Breast epithelium (tissue), 4 donors: ENCODE measurements around the gene ZNF783. TPM values are rescaled to one million over a fixed set of nuclear protein-coding genes. Genes with fewer than 3 reads are reported as not detected.
A peak's percentile ranks its signal among the peaks of the same experiment; 100 is the strongest.
"Not testable (repeated sequence)": the region's sequence is repeated elsewhere in the genome, so short reads cannot be mapped to it uniquely, and the experiment has no call there.

Experiments
- DNase-seq, 2 donors: peaks; one replicate each; pipeline ENCODE4 v3.0.0-alpha.2; 2019; ENCODE audit warnings: low spot score in 2 of 2
- H3K27ac ChIP-seq, 2 donors: fragments of 200-600 bp; sonication (generic) in 1 of 2; one replicate each; pipeline ENCODE4 v1.5.1; 2016 to 2019; ENCODE audit warnings: mild to moderate bottlenecking in 1 of 2
- H3K27me3 ChIP-seq, 2 donors: fragments of 200-600 bp; sonication (generic) in 1 of 2; one replicate each; pipeline versions ENCODE4 v1.5.1 to v1.6.0; 2017 to 2019; ENCODE audit warnings: control low read depth in 1 of 2, mild to moderate bottlenecking in 1 of 2
- H3K36me3 ChIP-seq: fragments of 200-600 bp; one replicate; pipeline ENCODE4 v1.5.1; 2019
- H3K4me1 ChIP-seq, 2 donors: fragments of 200-600 bp; sonication (generic); one replicate each; pipeline ENCODE4 v1.5.1; 2016 to 2019; ENCODE audit warnings: control low read depth in 1 of 2
- H3K4me3 ChIP-seq, 3 donors: fragments of 200-600 bp; sonication (generic); 1 replicate in 2 of 3; 2 replicates in 1 of 3; pipeline ENCODE4 v1.5.1; 2016 to 2019; ENCODE audit warnings: mild to moderate bottlenecking in 3 of 3, moderate library complexity in 2 of 3
- H3K9me3 ChIP-seq, 2 donors: fragments of 200-600 bp; sonication (generic) in 1 of 2; one replicate each; pipeline ENCODE4 v1.5.1; 2016 to 2019; ENCODE audit warnings: control low read depth in 1 of 2
- POLR2A ChIP-seq: fragments of 450-650 bp; IDR thresholded peaks from one replicate; pipeline ENCODE4 v1.6.1; 2016; ENCODE audit warnings: antibody characterized with exemption, mild to moderate bottlenecking, moderate library complexity
- POLR2AphosphoS5 ChIP-seq, 3 donors: sonication (generic); formaldehyde crosslinking; IDR thresholded peaks; one replicate each; pipeline ENCODE4 v1.6.1; 2017; ENCODE audit warnings: antibody characterized with exemption in 3 of 3
- intact Hi-C: fragments of 100-400 bp; cut with DNase I; formaldehyde crosslinking; loops from one replicate; pipeline ENCODE4 v1.15.1; 2023; ENCODE audit warnings: low total_unique reads
- total RNA-seq, 3 donors: library from RNA; depleted of rRNA; stranded (reverse); fragments of >200 nt; gene quantifications; one replicate each; pipeline ENCODE4 v1.1.0, GENCODE V29; 2016
- TF ChIP-seq, protein P1 (sequence below), 3 donors: fragments of 450-650 bp; IDR thresholded peaks; one replicate each; pipeline ENCODE4 v1.5.1; 2016 to 2017; ENCODE audit warnings: antibody characterized with exemption in 3 of 3, mild to moderate bottlenecking in 3 of 3, moderate library complexity in 3 of 3

Gene ZNF783
- total RNA-seq, 3 donors from 2014 or later: 13.6 to 23.9 (median 17.6) TPM

DNA sequence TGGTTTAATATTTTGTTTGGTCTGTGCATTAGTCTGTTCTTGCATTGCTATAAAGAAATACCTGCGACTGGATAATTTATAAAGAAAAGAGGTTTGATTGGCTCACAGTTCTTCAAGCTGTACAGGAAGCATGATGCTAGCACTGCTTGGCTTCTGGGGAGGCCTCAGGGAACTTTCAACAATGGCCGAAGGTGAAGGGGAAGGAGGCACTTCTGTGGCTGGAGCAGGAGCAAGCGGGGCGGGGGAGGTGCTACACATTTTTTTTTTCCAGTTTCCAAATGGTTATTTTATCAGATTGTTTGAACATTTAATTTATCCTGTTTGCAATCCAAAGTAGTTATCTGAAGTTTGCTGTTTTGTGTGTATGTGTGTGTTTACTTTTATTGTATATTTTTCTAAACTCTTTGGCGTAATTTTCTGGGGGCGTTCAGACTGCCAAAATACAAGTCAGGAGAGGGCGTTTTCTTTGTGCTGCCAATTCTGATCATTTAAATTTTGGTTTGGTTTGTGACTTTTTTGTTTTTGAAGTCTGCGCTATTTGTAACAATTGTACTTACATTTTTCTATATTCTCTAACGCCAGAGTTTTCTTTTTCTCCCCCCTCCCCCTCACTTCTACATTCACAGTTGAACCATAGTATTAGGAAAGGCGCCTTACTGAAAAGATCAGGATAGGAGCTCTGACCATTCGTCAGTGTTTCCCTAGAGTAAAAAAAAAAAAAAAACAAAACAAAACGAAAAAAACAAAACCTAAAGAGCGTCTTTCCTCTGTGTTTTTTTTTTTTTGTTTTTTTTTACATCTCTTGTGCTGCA lies 58.5 kb downstream of the ZNF783 start:
- DNase-seq: no peak
- H3K27ac ChIP-seq: no peak overlapping the region
- intact Hi-C loops: no loop called here
- no peaks in the 10 kb centered on the region for H3K4me1 ChIP-seq
- no peaks in the 10 kb centered on the region for H3K36me3 ChIP-seq
- TF ChIP-seq POLR2A: no peak
- no peaks in the 10 kb centered on the region for H3K9me3 ChIP-seq
- H3K27me3 ChIP-seq: no peaks in the 10 kb centered on the region
- no peak overlapping the region for H3K4me3 ChIP-seq

DNA sequence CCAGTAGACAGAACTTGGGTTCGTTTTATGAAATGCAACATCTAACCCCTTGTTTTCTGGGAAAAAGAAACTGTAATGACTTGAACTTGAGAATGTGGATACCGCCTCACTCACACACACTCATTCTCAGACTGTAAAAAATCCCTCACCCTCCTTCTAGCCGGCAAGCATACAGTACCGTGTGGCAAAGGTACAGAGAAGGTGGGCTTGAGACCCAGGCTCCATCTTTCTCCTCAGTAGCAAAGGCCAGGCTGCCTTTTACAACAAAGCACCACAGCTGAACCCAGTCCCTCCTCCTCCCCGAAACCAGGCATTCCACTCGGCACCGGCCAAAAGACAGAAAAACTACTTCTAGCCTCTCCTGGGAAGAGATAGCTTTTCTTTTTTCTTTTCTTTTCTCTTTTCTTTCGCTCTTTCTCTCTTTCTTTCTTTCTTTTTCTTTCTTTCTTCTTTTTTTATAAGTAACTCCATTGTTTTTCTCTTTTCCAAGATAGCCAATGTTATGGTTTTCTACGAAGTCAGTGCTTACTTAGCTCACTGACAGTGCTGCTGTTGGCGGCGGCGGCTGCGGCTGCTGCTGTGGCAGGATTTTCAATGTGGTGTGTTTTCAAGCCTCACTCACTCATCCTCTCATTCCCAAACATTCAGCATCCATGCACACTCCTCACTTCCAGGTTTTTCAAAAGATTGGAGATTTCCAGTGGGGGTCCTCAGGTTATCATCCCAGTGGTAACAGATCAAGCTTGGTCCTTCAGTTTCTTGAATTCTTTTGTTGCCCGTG lies 59.3 kb downstream of the ZNF783 start:
- DNase-seq, H3K27ac ChIP-seq, H3K36me3 ChIP-seq, H3K4me1 ChIP-seq, H3K27me3 ChIP-seq, H3K9me3 ChIP-seq, intact Hi-C loops: not testable (repeated sequence)
- peak overlapping the region; percentile 18 to 58 (median 19) for H3K4me3 ChIP-seq

DNA sequence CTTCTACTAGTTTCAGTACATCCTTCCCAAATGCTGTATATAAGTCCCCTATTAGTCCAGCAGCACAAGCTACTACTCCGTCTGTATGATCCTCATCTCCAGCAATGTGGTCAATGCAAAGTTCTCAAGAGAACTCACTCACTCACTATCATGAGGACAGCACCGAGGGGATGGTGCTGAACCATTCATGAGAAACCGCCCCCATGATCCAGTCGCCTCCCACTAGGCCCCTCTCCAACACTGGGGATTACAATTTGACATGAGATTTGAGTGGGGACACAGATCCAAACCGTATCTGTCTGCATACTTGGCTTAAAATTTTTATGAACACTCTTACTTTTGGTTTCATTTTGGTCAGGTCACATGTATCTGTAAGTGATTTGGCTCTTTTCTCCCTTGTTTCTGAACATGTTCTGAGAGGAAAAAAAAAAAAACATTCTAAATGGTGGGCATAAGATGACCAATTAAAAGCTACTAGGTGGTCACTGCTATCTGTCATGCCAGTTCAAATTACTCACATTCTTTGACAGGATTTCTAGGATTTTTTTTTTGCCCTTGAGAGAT lies 60.1 kb downstream of the ZNF783 start:
- Histone ChIP-seq H3K9me3 (no peaks in the 10 kb centered on the region), H3K36me3 (no peaks in the 10 kb centered on the region), H3K4me3 (peak overlapping the region; percentile 18 to 58 (median 19)), H3K27ac (no peak overlapping the region), H3K4me1 (no peaks in the 10 kb centered on the region), H3K27me3 (no peaks in the 10 kb centered on the region)
- intact Hi-C loops: no loop called here
- DNase-seq: no peak
- TF ChIP-seq, protein P1, sequence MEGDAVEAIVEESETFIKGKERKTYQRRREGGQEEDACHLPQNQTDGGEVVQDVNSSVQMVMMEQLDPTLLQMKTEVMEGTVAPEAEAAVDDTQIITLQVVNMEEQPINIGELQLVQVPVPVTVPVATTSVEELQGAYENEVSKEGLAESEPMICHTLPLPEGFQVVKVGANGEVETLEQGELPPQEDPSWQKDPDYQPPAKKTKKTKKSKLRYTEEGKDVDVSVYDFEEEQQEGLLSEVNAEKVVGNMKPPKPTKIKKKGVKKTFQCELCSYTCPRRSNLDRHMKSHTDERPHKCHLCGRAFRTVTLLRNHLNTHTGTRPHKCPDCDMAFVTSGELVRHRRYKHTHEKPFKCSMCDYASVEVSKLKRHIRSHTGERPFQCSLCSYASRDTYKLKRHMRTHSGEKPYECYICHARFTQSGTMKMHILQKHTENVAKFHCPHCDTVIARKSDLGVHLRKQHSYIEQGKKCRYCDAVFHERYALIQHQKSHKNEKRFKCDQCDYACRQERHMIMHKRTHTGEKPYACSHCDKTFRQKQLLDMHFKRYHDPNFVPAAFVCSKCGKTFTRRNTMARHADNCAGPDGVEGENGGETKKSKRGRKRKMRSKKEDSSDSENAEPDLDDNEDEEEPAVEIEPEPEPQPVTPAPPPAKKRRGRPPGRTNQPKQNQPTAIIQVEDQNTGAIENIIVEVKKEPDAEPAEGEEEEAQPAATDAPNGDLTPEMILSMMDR (IDR thresholded peaks at IDR 0.05): no peak
- TF ChIP-seq POLR2AphosphoS5 (IDR thresholded peaks at IDR 0.05) (no peak), POLR2A (no peak)

DNA sequence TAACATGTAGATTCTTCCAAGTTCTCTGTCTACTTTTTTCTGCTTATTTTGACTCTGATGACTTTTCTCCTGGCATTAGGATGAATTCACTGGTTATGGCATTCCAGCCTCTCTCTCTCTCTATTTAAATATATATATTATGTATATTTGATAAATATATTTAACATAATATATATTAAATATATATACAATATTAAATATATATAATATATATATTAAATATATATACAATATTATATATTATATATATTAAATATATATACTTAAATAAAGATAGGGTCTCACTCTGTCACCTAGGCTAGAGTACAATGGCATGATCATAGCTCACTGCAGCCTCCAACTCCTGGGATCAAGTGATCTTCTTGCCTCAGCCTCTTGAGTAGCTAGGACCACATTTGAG lies 60.7 kb downstream of the ZNF783 start:
- intact Hi-C loops: no loop called here
- no peaks in the 10 kb centered on the region for H3K4me1 ChIP-seq
- no peak for DNase-seq

DNA sequence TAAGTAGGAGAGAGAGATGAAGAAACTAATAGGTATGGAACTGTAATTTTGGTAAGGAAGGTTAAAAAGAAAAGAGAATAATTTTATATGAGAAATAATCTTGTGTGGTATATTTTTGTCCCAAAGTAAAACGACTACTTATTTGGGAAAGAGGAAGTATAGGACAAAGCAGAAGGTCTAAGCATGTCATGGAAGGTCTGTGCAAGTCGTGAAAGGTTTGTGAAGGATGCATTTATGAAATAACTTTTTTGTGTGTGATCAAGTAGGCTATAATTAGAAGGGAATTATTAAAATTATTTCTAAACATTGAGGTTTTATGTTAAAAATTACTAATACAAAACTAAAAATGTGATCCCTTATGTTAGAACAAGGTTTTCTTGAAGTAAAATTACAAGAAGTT lies 63.3 kb downstream of the ZNF783 start:
- intact Hi-C loops: no loop called here
- Histone ChIP-seq H3K4me3 (no peak overlapping the region), H3K36me3 (no peaks in the 10 kb centered on the region), H3K9me3 (no peaks in the 10 kb centered on the region), H3K4me1 (no peaks in the 10 kb centered on the region), H3K27me3 (no peaks in the 10 kb centered on the region), H3K27ac (no peak overlapping the region)
- TF ChIP-seq POLR2A (no peak), POLR2AphosphoS5 (IDR thresholded peaks at IDR 0.05) (no peak)
- TF ChIP-seq, protein P1 (IDR thresholded peaks at IDR 0.05): no peak
- DNase-seq: no peak

More for the DNA sequence above, 60.7 kb downstream of the ZNF783 start:
- no peak overlapping the region for H3K4me3 ChIP-seq
- no peak overlapping the region for H3K27ac ChIP-seq
- no peaks in the 10 kb centered on the region for H3K9me3 ChIP-seq
- H3K27me3 ChIP-seq: no peaks in the 10 kb centered on the region
- no peaks in the 10 kb centered on the region for H3K36me3 ChIP-seq
- TF ChIP-seq, protein P1 (IDR thresholded peaks at IDR 0.05): no peak
- no peak for TF ChIP-seq POLR2A
- no peak for TF ChIP-seq POLR2AphosphoS5 (IDR thresholded peaks at IDR 0.05)

DNA sequence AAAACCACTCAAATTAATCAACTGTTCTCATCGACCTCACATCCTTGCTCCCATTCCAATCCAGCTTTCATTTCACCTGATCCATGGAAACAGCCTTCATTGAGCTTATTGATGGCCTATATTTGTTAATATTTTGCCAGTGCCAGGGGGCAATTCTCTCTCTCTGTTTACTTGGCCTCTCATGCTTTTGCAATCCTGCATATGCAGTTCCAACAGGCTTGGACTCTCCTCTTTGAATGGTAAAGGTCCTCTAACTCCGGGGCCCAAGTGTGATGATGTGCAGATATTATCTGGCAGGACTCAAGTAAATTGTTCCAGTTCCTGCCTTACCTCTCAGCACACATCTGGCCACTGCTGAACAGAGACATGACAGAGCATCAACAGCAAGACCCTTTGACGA lies 67.3 kb downstream of the ZNF783 start:
- H3K27ac ChIP-seq: no peak overlapping the region
- H3K36me3 ChIP-seq: no peaks in the 10 kb centered on the region
- DNase-seq: no peak
- no peaks in the 10 kb centered on the region for H3K27me3 ChIP-seq
- intact Hi-C loops: no loop called here
- no peak for TF ChIP-seq POLR2AphosphoS5 (IDR thresholded peaks at IDR 0.05)
- TF ChIP-seq POLR2A: no peak
- TF ChIP-seq, protein P1 (IDR thresholded peaks at IDR 0.05): no peak
- H3K4me3 ChIP-seq: no peak overlapping the region
- peaks cover 0 to 8% of the 10 kb centered on the region in 2 donors for H3K9me3 ChIP-seq
- H3K4me1 ChIP-seq: no peaks in the 10 kb centered on the region
